Mucosa of descending colon (tissue), 3 donors: ENCODE results near the gene UNKL. TPM values are rescaled to one million over a fixed set of nuclear protein-coding genes. Genes with fewer than 3 reads are reported as not detected.

ENCODE experiments used
- ATAC-seq: fragments of 200-7000 bp; cut with Tn5 transposase; one replicate; pipeline ENCODE4 v1.9.1; 2020; ENCODE audit warnings: mild to moderate bottlenecking, moderate library complexity
- DNase-seq, 3 donors: peaks; one replicate each; pipeline ENCODE4 v3.0.0-alpha.2; 2020
- H3K36me3 ChIP-seq: fragments of 200-600 bp; one replicate; pipeline ENCODE4 v1.8.0; 2021; ENCODE audit warnings: low read depth, mild to moderate bottlenecking
- H3K4me1 ChIP-seq: fragments of 200-600 bp; one replicate; pipeline ENCODE4 v1.8.0; 2021; ENCODE audit warnings: low read depth, mild to moderate bottlenecking
- H3K4me3 ChIP-seq: fragments of 200-600 bp; one replicate; pipeline ENCODE4 v1.8.0; 2021; ENCODE audit warnings: mild to moderate bottlenecking
- H3K9me3 ChIP-seq: fragments of 200-600 bp; one replicate; pipeline ENCODE4 v1.8.0; 2021; ENCODE audit warnings: mild to moderate bottlenecking
- CTCF ChIP-seq: fragments of 200-600 bp; IDR thresholded peaks from one replicate; pipeline ENCODE4 v1.8.0; 2022; ENCODE audit warnings: antibody characterized with exemption, mild to moderate bottlenecking
- intact Hi-C, 2 donors: fragments of 100-400 bp; cut with DNase I in 1 of 2; cut with micrococcal nuclease in 1 of 2; formaldehyde crosslinking; loops; one replicate each; pipeline versions ENCODE4 v1.11.0 to v1.11.1; 2022; cut with DNase I, micrococcal nuclease
- total RNA-seq, 3 donors: library from RNA; stranded (reverse); fragmentation: NEBNext Ultra II Directional in 2 of 3; extraction: Animal tissue kit (Norgen Biotek cat#: 25700) in 2 of 3; gene quantifications; one replicate each; pipeline versions ENCODE4 v1.2.1 to v1.2.4, GENCODE V29; 2021 to 2023
- donor health status: DM: no; HTN: no; CAD: no; lungs with moderate emphysema.
- donor health status: DM: no; HTN: no; CAD: no.
- donor health status: DM: no; HTN: yes; CAD: no.

The UNKL gene
- total RNA-seq, 3 donors from 2014 or later: 16.2 to 36.5 (median 28.2) TPM

- no peak for TF ChIP-seq CTCF
- Histone ChIP-seq H3K9me3 (no peaks in the 10 kb centered on the region), H3K36me3 (no peaks in the 10 kb centered on the region), H3K4me3 (peak overlapping the region; percentile 89), H3K4me1 (peaks cover 20% of the 10 kb centered on the region)
- intact Hi-C loops: no loop called here
- ATAC-seq: peak; percentile 16
- no peak for DNase-seq
Observed at GRCh38 chr16:1351215-1351581, 63.3 kb downstream of the UNKL start.

GRCh38 chr16:1350691-1351090 lies 63.8 kb downstream of the UNKL start:
- ATAC-seq (no peak), DNase-seq (no peak)
- no peak for TF ChIP-seq CTCF
- Histone ChIP-seq H3K4me3 (no peak overlapping the region), H3K9me3 (no peaks in the 10 kb centered on the region), H3K4me1 (peaks cover 20% of the 10 kb centered on the region), H3K36me3 (no peaks in the 10 kb centered on the region)
- intact Hi-C loops: no loop called here

- DNase-seq (no peak), ATAC-seq (no peak)
- no peak overlapping the region for H3K4me3 ChIP-seq
- H3K4me1 ChIP-seq: peaks cover 20% of the 10 kb centered on the region
- H3K36me3 ChIP-seq: no peaks in the 10 kb centered on the region
- intact Hi-C loops: no loop called here
- no peaks in the 10 kb centered on the region for H3K9me3 ChIP-seq
- no peak for TF ChIP-seq CTCF
Observed at GRCh38 chr16:1349951-1350350, 64.6 kb downstream of the UNKL start.

- DNase-seq (no peak), ATAC-seq (no peak)
- no peak overlapping the region for H3K4me3 ChIP-seq
- TF ChIP-seq CTCF: no peak
- no peaks in the 10 kb centered on the region for H3K9me3 ChIP-seq
- peaks cover 20% of the 10 kb centered on the region for H3K4me1 ChIP-seq
- intact Hi-C loops: no loop called here
- H3K36me3 ChIP-seq: no peaks in the 10 kb centered on the region
Observed at GRCh38 chr16:1349351-1349750, 65.2 kb downstream of the UNKL start.

GRCh38 chr16:1348926-1349325 lies 65.6 kb downstream of the UNKL start:
- TF ChIP-seq CTCF: no peak
- H3K9me3 ChIP-seq: no peaks in the 10 kb centered on the region
- intact Hi-C loops: no loop called here
- ATAC-seq (no peak), DNase-seq (no peak)
- H3K36me3 ChIP-seq: no peaks in the 10 kb centered on the region
- H3K4me1 ChIP-seq: peaks cover 22% of the 10 kb centered on the region
- H3K4me3 ChIP-seq: no peak overlapping the region

GRCh38 chr16:1348441-1348840 lies 66.1 kb downstream of the UNKL start:
- DNase-seq (no peak), ATAC-seq (no peak)
- no peaks in the 10 kb centered on the region for H3K9me3 ChIP-seq
- intact Hi-C loops: no loop called here
- H3K4me1 ChIP-seq: peaks cover 27% of the 10 kb centered on the region
- no peaks in the 10 kb centered on the region for H3K36me3 ChIP-seq
- no peak overlapping the region for H3K4me3 ChIP-seq
- TF ChIP-seq CTCF: no peak
